Tongue (tissue), 2 donors: Measurements from ENCODE around the gene TRMU. TPM values are rescaled to one million over a fixed set of nuclear protein-coding genes. Genes with fewer than 3 reads are reported as not detected.
"Not testable (repeated sequence)": the region's sequence is repeated elsewhere in the genome, so short reads cannot be mapped to it uniquely, and the experiment has no call there.

Source experiments
- DNase-seq: peaks from one replicate; pipeline ENCODE4 v3.0.0-alpha.2; 2015
- total RNA-seq: library from RNA; depleted of rRNA; stranded (reverse); fragments of >200 nt; gene quantifications from one replicate; pipeline ENCODE4 v1.2.3, GENCODE V29; 2014

Gene TRMU
- total RNA-seq, 1 donor from 2014 or later, result 28.6 TPM

GRCh38 chr22:46303347-46303965 lies 32.1 kb upstream of the TRMU start:
- DNase-seq, result no peak

GRCh38 chr22:46308283-46308988 lies 27.1 kb upstream of the TRMU start:
- no peak for DNase-seq

- no peak for DNase-seq
Observed at GRCh38 chr22:46309526-46310085, 25.9 kb upstream of the TRMU start.

GRCh38 chr22:46312056-46312455 lies 23.5 kb upstream of the TRMU start:
- DNase-seq, result no peak

GRCh38 chr22:46312848-46313247 lies 22.7 kb upstream of the TRMU start:
- DNase-seq, result not testable (repeated sequence)

GRCh38 chr22:46315976-46316375 lies 19.5 kb upstream of the TRMU start:
- no peak for DNase-seq

GRCh38 chr22:46317646-46318045 lies 17.9 kb upstream of the TRMU start:
- no peak for DNase-seq

- no peak for DNase-seq
Observed at GRCh38 chr22:46318576-46318975, 16.9 kb upstream of the TRMU start.

GRCh38 chr22:46319319-46319718 lies 16.2 kb upstream of the TRMU start:
- no peak for DNase-seq

- no peak for DNase-seq
Observed at GRCh38 chr22:46320166-46320710, 15.3 kb upstream of the TRMU start.

GRCh38 chr22:46320716-46321386 lies 14.7 kb upstream of the TRMU start:
- DNase-seq, result no peak

- no peak for DNase-seq
Observed at GRCh38 chr22:46322711-46323110, 12.8 kb upstream of the TRMU start.

- no peak for DNase-seq
Observed at GRCh38 chr22:46323162-46323561, 12.4 kb upstream of the TRMU start.

- DNase-seq, result no peak
Observed at GRCh38 chr22:46326066-46326680, 9.3 kb upstream of the TRMU start.

GRCh38 chr22:46327691-46328465 lies 7.6 kb upstream of the TRMU start:
- DNase-seq, result no peak

- no peak for DNase-seq
Observed at GRCh38 chr22:46328797-46329196, 6.7 kb upstream of the TRMU start.

GRCh38 chr22:46329616-46330015 lies 5.9 kb upstream of the TRMU start:
- no peak for DNase-seq

GRCh38 chr22:46330426-46330825 lies 5.1 kb upstream of the TRMU start:
- DNase-seq, result no peak

GRCh38 chr22:46331496-46331895 lies 4.0 kb upstream of the TRMU start:
- DNase-seq, result no peak

- no peak for DNase-seq
Observed at GRCh38 chr22:46336119-46337078, 885 bp downstream of the TRMU start.
